CD14-positive monocyte (primary cell): ENCODE measurements around the gene NTM. TPM values are rescaled to one million over a fixed set of nuclear protein-coding genes. Genes with fewer than 3 reads are reported as not detected.
A peak's percentile ranks its signal among the peaks of the same experiment; 100 is the strongest.

Source experiments
- DNase-seq, 3 donors: peaks; one replicate each; pipeline ENCODE4 v3.0.0-alpha.2; 2011 to 2022
- H2AFZ ChIP-seq: 2 replicates; pipeline ENCODE4 v1.6.0; 2012; ENCODE audit warnings: mild to moderate bottlenecking, low read depth, low read length, inconsistent platforms; ENCODE audit not compliant: insufficient read depth, poor library complexity, severe bottlenecking
- H3K27ac ChIP-seq, 2 donors: 1 replicate in 1 of 2; 2 replicates in 1 of 2; pipeline ENCODE4 v1.5.1; 2012 to 2013; ENCODE audit warnings: low read length in 2 of 2, control low read depth in 1 of 2, inconsistent platforms in 1 of 2, low read depth in 1 of 2, mild to moderate bottlenecking in 1 of 2
- H3K27me3 ChIP-seq, 2 donors: one replicate each; pipeline versions ENCODE4 v1.6.0 to v1.6.1; 2011 to 2013; ENCODE audit warnings: low read length in 2 of 2; ENCODE audit not compliant: control insufficient read depth in 2 of 2, insufficient read depth in 2 of 2
- H3K36me3 ChIP-seq, 2 donors: replicated peaks in 1 of 2; 1 replicate in 1 of 2; 2 replicates in 1 of 2; pipeline versions ENCODE4 v1.5.1 to v1.6.1; 2012 to 2013; ENCODE audit warnings: low read length in 2 of 2, control low read depth in 1 of 2, inconsistent platforms in 1 of 2, mild to moderate bottlenecking in 1 of 2; ENCODE audit not compliant: insufficient read depth in 2 of 2, control insufficient read depth in 1 of 2
- H3K4me1 ChIP-seq, 2 donors: 1 replicate in 1 of 2; 2 replicates in 1 of 2; pipeline versions ENCODE4 v1.5.1 to v1.6.1; 2012 to 2013; ENCODE audit warnings: low read length in 2 of 2, control low read depth in 1 of 2, inconsistent platforms in 1 of 2, mild to moderate bottlenecking in 1 of 2, moderate library complexity in 1 of 2; ENCODE audit not compliant: insufficient read depth in 2 of 2, control insufficient read depth in 1 of 2
- H3K4me2 ChIP-seq: replicated peaks from 2 replicates; pipeline ENCODE3; 2012; ENCODE audit warnings: low read length, moderate library complexity, mild to moderate bottlenecking; ENCODE audit not compliant: poor library complexity, severe bottlenecking; ENCODE audit errors: extremely low read depth
- H3K4me3 ChIP-seq, 3 experiments: fragments of 200-600 bp in 1 of 3; sonication (generic) in 1 of 3; replicated peaks in 1 of 3; 1 replicate in 2 of 3; 2 replicates in 1 of 3; pipeline ENCODE4 v1.5.1; 2011 to 2013; ENCODE audit warnings: low read length in 3 of 3, mild to moderate bottlenecking in 3 of 3, control low read depth in 2 of 3, low read depth in 2 of 3, inconsistent platforms in 1 of 3, moderate library complexity in 1 of 3
- H3K79me2 ChIP-seq: 2 replicates; pipeline ENCODE4 v1.6.0; 2012; ENCODE audit warnings: mild to moderate bottlenecking, control low read depth, inconsistent platforms, low read length, moderate library complexity; ENCODE audit not compliant: insufficient read depth
- H3K9ac ChIP-seq: 2 replicates; pipeline ENCODE4 v1.6.0; 2017; ENCODE audit warnings: low read length, mild to moderate bottlenecking; ENCODE audit not compliant: insufficient read depth, poor library complexity, severe bottlenecking
- H3K9me3 ChIP-seq, 2 donors: replicated peaks in 1 of 2; 1 replicate in 1 of 2; 2 replicates in 1 of 2; pipeline versions ENCODE4 v1.5.1 to v1.6.1; 2012 to 2013; ENCODE audit warnings: low read length in 2 of 2, control low read depth in 1 of 2; ENCODE audit not compliant: control insufficient read depth in 1 of 2, insufficient read depth in 1 of 2
- H4K20me1 ChIP-seq: 2 replicates; pipeline ENCODE4 v1.6.0; 2012; ENCODE audit warnings: mild to moderate bottlenecking, low read length, control low read depth, moderate library complexity; ENCODE audit not compliant: insufficient read depth
- H3K27ac Mint-ChIP-seq, 7 donors: one replicate each; pipeline ENCODE4 v1.8.0; 2020; ENCODE audit warnings: mild to moderate bottlenecking in 7 of 7, mixed read lengths in 7 of 7, moderate library complexity in 6 of 7, inconsistent platforms in 2 of 7
- H3K27me3 Mint-ChIP-seq, 3 donors: one replicate each; pipeline ENCODE4 v1.8.0; 2021 to 2022; ENCODE audit warnings: low read depth in 3 of 3, mild to moderate bottlenecking in 3 of 3, mixed read lengths in 3 of 3, moderate library complexity in 3 of 3, inconsistent platforms in 1 of 3
- H3K36me3 Mint-ChIP-seq, 2 donors: one replicate each; pipeline ENCODE4 v1.8.0; 2020; ENCODE audit warnings: mixed read lengths in 2 of 2, inconsistent platforms in 1 of 2, mild to moderate bottlenecking in 1 of 2
- H3K4me1 Mint-ChIP-seq: one replicate; pipeline ENCODE4 v1.8.0; 2020; ENCODE audit warnings: mild to moderate bottlenecking, mixed read lengths
- H3K4me3 Mint-ChIP-seq, 2 donors: one replicate each; pipeline ENCODE4 v1.8.0; 2020; ENCODE audit warnings: mild to moderate bottlenecking in 2 of 2, mixed read lengths in 2 of 2, moderate library complexity in 1 of 2
- H3K9me3 Mint-ChIP-seq, 7 donors: one replicate each; pipeline ENCODE4 v1.8.0; 2020 to 2022; ENCODE audit warnings: mixed read lengths in 7 of 7, mild to moderate bottlenecking in 6 of 7, moderate library complexity in 6 of 7, inconsistent platforms in 2 of 7
- WGBS: methylation state at CpG from one replicate; pipeline ENCODE4 v1.1.5; 2013; ENCODE audit warnings: missing lambda C conversion rate; ENCODE audit not compliant: insufficient coverage; 5-methylcytosine and 5-hydroxymethylcytosine counted together
- intact Hi-C, 2 donors: fragments of 100-400 bp; cut with micrococcal nuclease; formaldehyde crosslinking; loops; one replicate each; pipeline versions ENCODE4 v1.15.0 to v1.15.1; 2023
- polyA plus RNA-seq, 3 donors: library from polyadenylated mRNA; depleted of rRNA in 1 of 3; unstranded in 2 of 3; stranded (reverse) in 1 of 3; fragments of 300-500 nt in 2 of 3; fragments of >200 nt in 1 of 3; fragmentation: Illumina TruSeq in 2 of 3; gene quantifications; 1 replicate in 2 of 3; 2 replicates in 1 of 3; pipeline ENCODE4 v1.2.3, GENCODE V29; 2012 to 2021
- TF ChIP-seq, protein P1 (sequence below): fragments of 200-600 bp; IDR thresholded peaks from one replicate; pipeline ENCODE4 v1.8.0; 2022; ENCODE audit warnings: antibody characterized with exemption, mild to moderate bottlenecking

NTM gene
- polyA plus RNA-seq, 3 donors, result not detected

GRCh38 chr11:131663405-131664200 is 293.2 kb downstream of the NTM start:
- intact Hi-C loops, result no loop called here
- no peaks in the 10 kb centered on the region for H3K27me3 ChIP-seq
- H3K27ac Mint-ChIP-seq, result peak overlapping the region in 2 of 7 donors; percentile 18 to 27
- H3K9me3 Mint-ChIP-seq, result peaks cover 0 to 2% (median 0%) of the 10 kb centered on the region in 7 donors
- peaks cover 14% of the 10 kb centered on the region for H3K4me1 Mint-ChIP-seq
- H3K9me3 ChIP-seq, result no peaks in the 10 kb centered on the region
- no peak overlapping the region for H3K4me2 ChIP-seq
- H3K27ac ChIP-seq, result no peak overlapping the region
- no peak overlapping the region for H3K9ac ChIP-seq
- peaks cover 4 to 5% of the 10 kb centered on the region in 2 donors for H3K4me1 ChIP-seq
- no peak overlapping the region for H3K4me3 Mint-ChIP-seq
- H3K4me3 ChIP-seq, result no peak overlapping the region
- H3K36me3 ChIP-seq, result no peaks in the 10 kb centered on the region
- no peak overlapping the region for H2AFZ ChIP-seq
- H3K36me3 Mint-ChIP-seq, result no peaks in the 10 kb centered on the region
- no peaks in the 10 kb centered on the region for H3K79me2 ChIP-seq
- WGBS, result 94% methylated on average over 8 of the region's 10 CpGs
- TF ChIP-seq, protein P1, sequence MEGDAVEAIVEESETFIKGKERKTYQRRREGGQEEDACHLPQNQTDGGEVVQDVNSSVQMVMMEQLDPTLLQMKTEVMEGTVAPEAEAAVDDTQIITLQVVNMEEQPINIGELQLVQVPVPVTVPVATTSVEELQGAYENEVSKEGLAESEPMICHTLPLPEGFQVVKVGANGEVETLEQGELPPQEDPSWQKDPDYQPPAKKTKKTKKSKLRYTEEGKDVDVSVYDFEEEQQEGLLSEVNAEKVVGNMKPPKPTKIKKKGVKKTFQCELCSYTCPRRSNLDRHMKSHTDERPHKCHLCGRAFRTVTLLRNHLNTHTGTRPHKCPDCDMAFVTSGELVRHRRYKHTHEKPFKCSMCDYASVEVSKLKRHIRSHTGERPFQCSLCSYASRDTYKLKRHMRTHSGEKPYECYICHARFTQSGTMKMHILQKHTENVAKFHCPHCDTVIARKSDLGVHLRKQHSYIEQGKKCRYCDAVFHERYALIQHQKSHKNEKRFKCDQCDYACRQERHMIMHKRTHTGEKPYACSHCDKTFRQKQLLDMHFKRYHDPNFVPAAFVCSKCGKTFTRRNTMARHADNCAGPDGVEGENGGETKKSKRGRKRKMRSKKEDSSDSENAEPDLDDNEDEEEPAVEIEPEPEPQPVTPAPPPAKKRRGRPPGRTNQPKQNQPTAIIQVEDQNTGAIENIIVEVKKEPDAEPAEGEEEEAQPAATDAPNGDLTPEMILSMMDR, result no peak
- H4K20me1 ChIP-seq, result no peaks in the 10 kb centered on the region
- H3K27me3 Mint-ChIP-seq, result peaks cover 4 to 14% (median 12%) of the 10 kb centered on the region in 3 donors
- DNase-seq, result no peak

DNA sequence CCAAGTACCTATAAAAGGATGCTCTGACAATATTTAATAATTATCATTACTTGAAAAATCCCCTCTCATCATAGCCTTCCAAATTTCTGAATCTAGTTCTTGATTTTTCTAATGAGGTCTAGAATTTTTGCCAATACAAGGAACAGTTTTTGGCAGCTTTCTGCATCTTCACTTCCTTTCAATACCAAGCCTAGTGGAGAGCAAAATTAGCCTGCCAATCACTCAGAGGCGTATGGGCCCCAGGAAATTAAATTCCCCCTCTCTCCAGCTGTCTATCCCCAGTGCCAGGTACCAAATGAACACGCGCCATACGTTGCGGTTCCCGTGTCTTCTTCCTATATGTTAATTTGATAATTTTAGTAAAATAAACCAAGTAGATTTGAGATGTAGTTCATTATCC is 293.9 kb downstream of the NTM start:
- TF ChIP-seq, protein P1, result no peak
- no CpG with 5 or more reads among the region's 6 CpGs for WGBS
- Histone ChIP-seq H4K20me1 (no peaks in the 10 kb centered on the region), H3K4me3 (no peak overlapping the region), H3K36me3 (no peaks in the 10 kb centered on the region), H2AFZ (no peak overlapping the region), H3K27me3 (no peaks in the 10 kb centered on the region), H3K9me3 (no peaks in the 10 kb centered on the region), H3K79me2 (no peaks in the 10 kb centered on the region), H3K9ac (no peak overlapping the region), H3K4me1 (peaks cover 7 to 11% of the 10 kb centered on the region in 2 donors), H3K4me2 (no peak overlapping the region), H3K27ac (no peak overlapping the region)
- Mint-ChIP-seq H3K4me1 (peaks cover 13% of the 10 kb centered on the region), H3K27me3 (peaks cover 4 to 14% (median 12%) of the 10 kb centered on the region in 3 donors), H3K36me3 (no peaks in the 10 kb centered on the region), H3K27ac (no peak overlapping the region), H3K4me3 (no peak overlapping the region), H3K9me3 (peaks cover 0 to 2% (median 0%) of the 10 kb centered on the region in 7 donors)
- DNase-seq, result no peak
- intact Hi-C loops, result no loop called here
